HepG2 (cell line): ENCODE results near the gene OR13J1. TPM values are rescaled to one million over a fixed set of nuclear protein-coding genes. Genes with fewer than 3 reads are reported as not detected.

ENCODE experiments used
- ARNT ChIP-seq: fragments of 450-650 bp; IDR thresholded peaks from 2 replicates; pipeline ENCODE4 v1.6.1; 2017
- GMEB1 ChIP-seq: sonication (generic); formaldehyde crosslinking; IDR thresholded peaks from 2 replicates; pipeline ENCODE4 v1.5.1; 2020; ENCODE audit warnings: missing genetic modification reagents, mild to moderate bottlenecking, borderline replicate concordance
- SMARCC2 ChIP-seq: fragments of 450-650 bp; IDR thresholded peaks from 2 replicates; pipeline ENCODE4 v1.6.1; 2017; ENCODE audit warnings: antibody characterized with exemption, mild to moderate bottlenecking
- SNAPC2 ChIP-seq: sonication (generic); formaldehyde crosslinking; IDR thresholded peaks from 2 replicates; pipeline ENCODE4 v1.8.1; 2022; ENCODE audit warnings: mild to moderate bottlenecking, missing genetic modification reagents
- ZBTB10 ChIP-seq: sonication (generic); formaldehyde crosslinking; IDR thresholded peaks from 2 replicates; pipeline ENCODE4 v1.4.0; 2020; ENCODE audit warnings: missing genetic modification reagents, borderline replicate concordance
- ZBTB8A ChIP-seq: sonication (generic); formaldehyde crosslinking; IDR thresholded peaks from 2 replicates; pipeline ENCODE4 v1.4.0; 2020; ENCODE audit warnings: mild to moderate bottlenecking, low read depth, missing genetic modification reagents, borderline replicate concordance
- ZNF264 ChIP-seq: sonication (generic); formaldehyde crosslinking; IDR thresholded peaks from 2 replicates; pipeline ENCODE4 v1.4.0; 2020; ENCODE audit warnings: missing genetic modification reagents
- ZNF605 ChIP-seq: sonication (generic); formaldehyde crosslinking; IDR thresholded peaks from 2 replicates; pipeline ENCODE4 v1.8.0; 2022; ENCODE audit warnings: mild to moderate bottlenecking, missing genetic modification reagents
- ZNF629 ChIP-seq: sonication (generic); formaldehyde crosslinking; conservative IDR thresholded peaks from 2 replicates; pipeline ENCODE4 v1.5.0; 2020; ENCODE audit warnings: missing genetic modification reagents
- polyA plus RNA-seq, 8 experiments: library from polyadenylated mRNA; depleted of rRNA in 3 of 8; stranded (reverse) in 7 of 8; unstranded in 1 of 8; fragments of >200 nt; fragmentation: Illumina TruSeq in 4 of 8; extraction: Trizol in 4 of 8; gene quantifications; 2 replicates each; pipeline versions ENCODE4 v1.2.1 to v1.2.3, GENCODE V29; 2011 to 2016; ENCODE audit warnings: low read depth in 4 of 8, missing spikeins in 1 of 8, mixed read lengths in 1 of 8; ENCODE audit not compliant: insufficient read depth in 1 of 8
- total RNA-seq, 5 experiments: library from RNA; depleted of rRNA; stranded (reverse); fragments of >200 nt; fragmentation: Illumina TruSeq; extraction: Trizol; gene quantifications; 2 replicates each; pipeline ENCODE4 v1.2.3, GENCODE V29; 2016; ENCODE audit warnings: low read depth in 1 of 5
- TF ChIP-seq, protein P1 (sequence below): sonication (generic); formaldehyde crosslinking; IDR thresholded peaks from 2 replicates; pipeline ENCODE4 v1.4.0; 2020; ENCODE audit warnings: missing genetic modification reagents, borderline replicate concordance
- TF ChIP-seq, protein P2 (sequence below): sonication (generic); formaldehyde crosslinking; IDR thresholded peaks from 2 replicates; pipeline ENCODE4 v1.4.0; 2020; ENCODE audit warnings: mild to moderate bottlenecking, missing genetic modification reagents

Gene OR13J1
- total and polyA plus RNA-seq, 2 of the 13 experiments (the other 11 are each of a cell fraction or from before 2014, with no cell fraction given), result not detected

- TF ChIP-seq GMEB1 (CRISPR knock-in tag) (no peak), ARNT (no peak), ZNF629 (no peak), ZNF605 (CRISPR knock-in tag) (no peak), ZNF264 (CRISPR knock-in tag) (no peak), ZBTB10 (CRISPR knock-in tag) (no peak), SMARCC2 (no peak), SNAPC2 (peak; percentile 88; the same call in 1 of the 2 replicates), ZBTB8A (CRISPR knock-in tag) (no peak)
- TF ChIP-seq, protein P1, sequence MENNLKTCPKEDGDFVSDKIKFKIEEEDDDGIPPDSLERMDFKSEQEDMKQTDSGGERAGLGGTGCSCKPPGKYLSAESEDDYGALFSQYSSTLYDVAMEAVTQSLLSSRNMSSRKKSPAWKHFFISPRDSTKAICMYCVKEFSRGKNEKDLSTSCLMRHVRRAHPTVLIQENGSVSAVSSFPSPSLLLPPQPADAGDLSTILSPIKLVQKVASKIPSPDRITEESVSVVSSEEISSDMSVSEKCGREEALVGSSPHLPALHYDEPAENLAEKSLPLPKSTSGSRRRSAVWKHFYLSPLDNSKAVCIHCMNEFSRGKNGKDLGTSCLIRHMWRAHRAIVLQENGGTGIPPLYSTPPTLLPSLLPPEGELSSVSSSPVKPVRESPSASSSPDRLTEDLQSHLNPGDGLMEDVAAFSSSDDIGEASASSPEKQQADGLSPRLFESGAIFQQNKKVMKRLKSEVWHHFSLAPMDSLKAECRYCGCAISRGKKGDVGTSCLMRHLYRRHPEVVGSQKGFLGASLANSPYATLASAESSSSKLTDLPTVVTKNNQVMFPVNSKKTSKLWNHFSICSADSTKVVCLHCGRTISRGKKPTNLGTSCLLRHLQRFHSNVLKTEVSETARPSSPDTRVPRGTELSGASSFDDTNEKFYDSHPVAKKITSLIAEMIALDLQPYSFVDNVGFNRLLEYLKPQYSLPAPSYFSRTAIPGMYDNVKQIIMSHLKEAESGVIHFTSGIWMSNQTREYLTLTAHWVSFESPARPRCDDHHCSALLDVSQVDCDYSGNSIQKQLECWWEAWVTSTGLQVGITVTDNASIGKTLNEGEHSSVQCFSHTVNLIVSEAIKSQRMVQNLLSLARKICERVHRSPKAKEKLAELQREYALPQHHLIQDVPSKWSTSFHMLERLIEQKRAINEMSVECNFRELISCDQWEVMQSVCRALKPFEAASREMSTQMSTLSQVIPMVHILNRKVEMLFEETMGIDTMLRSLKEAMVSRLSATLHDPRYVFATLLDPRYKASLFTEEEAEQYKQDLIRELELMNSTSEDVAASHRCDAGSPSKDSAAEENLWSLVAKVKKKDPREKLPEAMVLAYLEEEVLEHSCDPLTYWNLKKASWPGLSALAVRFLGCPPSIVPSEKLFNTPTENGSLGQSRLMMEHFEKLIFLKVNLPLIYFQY (CRISPR knock-in tag), result no peak
- TF ChIP-seq, protein P2, sequence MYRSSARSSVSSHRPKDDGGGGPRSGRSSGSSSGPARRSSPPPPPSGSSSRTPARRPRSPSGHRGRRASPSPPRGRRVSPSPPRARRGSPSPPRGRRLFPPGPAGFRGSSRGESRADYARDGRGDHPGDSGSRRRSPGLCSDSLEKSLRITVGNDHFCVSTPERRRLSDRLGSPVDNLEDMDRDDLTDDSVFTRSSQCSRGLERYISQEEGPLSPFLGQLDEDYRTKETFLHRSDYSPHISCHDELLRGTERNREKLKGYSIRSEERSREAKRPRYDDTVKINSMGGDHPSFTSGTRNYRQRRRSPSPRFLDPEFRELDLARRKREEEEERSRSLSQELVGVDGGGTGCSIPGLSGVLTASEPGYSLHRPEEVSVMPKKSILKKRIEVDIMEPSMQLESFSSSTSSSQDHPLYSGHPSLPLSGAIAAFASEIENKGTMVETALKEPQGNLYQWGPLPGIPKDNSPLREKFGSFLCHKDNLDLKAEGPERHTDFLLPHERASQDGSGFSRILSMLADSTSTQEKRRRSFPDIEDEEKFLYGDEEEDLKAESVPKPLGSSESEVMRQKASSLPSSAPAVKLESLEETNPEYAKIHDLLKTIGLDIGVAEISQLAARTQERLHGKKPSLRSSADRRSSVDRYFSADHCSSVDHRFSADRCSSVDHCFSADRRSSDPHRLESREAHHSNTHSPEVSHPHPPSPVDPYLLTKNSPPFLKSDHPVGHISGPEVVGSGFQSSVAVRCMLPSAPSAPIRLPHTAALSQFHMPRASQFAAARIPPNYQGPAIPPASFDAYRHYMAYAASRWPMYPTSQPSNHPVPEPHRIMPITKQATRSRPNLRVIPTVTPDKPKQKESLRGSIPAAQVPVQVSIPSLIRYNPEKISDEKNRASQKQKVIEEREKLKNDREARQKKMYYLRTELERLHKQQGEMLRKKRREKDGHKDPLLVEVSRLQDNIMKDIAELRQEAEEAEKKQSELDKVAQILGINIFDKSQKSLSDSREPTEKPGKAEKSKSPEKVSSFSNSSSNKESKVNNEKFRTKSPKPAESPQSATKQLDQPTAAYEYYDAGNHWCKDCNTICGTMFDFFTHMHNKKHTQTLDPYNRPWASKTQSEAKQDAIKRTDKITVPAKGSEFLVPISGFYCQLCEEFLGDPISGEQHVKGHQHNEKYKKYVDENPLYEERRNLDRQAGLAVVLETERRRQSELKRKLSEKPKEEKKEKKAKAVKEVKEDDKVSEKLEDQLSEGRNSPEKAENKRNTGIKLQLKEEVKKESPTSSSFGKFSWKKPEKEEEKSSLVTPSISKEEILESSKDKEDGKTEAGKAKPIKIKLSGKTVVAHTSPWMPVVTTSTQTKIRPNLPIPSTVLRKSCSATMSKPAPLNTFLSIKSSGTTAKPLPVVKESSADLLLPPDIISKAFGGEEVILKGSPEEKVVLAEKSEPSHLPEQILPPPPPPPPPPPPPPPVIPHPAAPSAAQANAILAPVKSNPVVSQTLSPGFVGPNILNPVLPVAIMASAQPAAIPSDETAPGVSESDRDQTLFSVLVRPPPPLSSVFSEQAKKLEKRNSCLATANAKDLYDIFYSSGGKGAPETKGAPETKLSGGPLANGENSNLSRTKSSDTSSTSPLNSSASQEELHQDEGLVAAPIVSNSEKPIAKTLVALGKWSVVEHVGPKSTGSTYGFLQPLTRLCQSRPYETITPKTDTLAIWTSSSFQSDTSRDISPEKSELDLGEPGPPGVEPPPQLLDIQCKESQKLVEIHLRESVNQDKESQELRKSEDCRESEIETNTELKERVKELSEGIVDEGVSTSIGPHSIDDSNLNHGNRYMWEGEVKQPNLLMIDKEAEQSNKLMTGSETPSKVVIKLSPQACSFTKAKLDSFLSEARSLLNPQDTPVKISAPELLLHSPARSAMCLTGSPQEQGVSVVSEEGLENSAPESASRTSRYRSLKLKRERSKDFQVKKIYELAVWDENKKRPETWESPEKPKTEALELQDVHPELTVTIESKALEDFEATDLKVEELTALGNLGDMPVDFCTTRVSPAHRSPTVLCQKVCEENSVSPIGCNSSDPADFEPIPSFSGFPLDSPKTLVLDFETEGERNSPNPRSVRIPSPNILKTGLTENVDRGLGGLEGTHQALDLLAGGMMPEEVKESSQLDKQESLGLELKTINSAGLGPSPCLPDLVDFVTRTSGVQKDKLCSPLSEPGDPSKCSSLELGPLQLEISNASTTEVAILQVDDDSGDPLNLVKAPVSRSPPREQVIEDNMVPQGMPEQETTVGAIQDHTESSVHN (CRISPR knock-in tag), result 0 out of 2 replicates have a peak, but pooled peaks have one; percentile 32
Observed at GRCh38 chr9:35826071-35826701, 44.0 kb downstream of the OR13J1 start (continued).
